ENCODE measurements around the gene PSMA1.
"Not testable (repeated sequence)": the region's sequence is repeated elsewhere in the genome, so short reads cannot be mapped to it uniquely, and the experiment has no call there.

Gene PSMA1

GRCh38 chr11:14519917-14520746 is at the start of gene PSMA1:
PSMA1 (minus strand) TSS chr11:14520386; CDS start chr11:14520299, 87 bp downstream.
- DNase-seq, result peak; percentile 83 to 92

GRCh38 chr11:14569516-14569915 is 49.3 kb upstream of the PSMA1 start:
- DNase-seq, result not testable (repeated sequence)

DNA sequence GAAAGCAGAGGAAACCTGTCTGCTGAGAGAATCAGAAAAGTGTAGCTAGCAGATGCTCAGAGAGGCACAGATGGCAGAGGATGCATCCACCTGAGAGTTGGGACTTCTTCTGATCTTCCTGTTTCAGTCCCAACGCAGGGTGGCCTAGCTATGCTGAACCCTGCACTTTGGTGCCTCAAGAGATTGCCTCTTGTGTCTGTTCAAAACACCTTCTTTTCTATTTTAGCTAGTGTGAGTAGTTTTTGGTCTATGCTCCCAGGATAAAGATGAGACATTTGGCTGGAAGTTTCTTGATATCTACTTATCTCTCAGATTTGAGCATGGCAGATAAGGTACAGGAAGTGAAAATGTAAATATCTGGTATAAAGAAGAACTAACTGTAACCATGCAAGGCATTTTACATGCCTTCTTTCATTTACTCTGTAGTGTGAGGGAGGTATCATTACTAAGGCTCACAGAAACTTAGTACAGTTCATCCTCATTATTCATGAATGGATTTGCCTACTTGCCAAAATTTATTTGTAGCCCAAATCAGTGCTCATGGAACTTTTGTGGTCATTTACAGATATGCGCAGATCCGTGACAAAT is 47.0 kb upstream of the PSMA1 start:
- DNase-seq, result no peak

DNA sequence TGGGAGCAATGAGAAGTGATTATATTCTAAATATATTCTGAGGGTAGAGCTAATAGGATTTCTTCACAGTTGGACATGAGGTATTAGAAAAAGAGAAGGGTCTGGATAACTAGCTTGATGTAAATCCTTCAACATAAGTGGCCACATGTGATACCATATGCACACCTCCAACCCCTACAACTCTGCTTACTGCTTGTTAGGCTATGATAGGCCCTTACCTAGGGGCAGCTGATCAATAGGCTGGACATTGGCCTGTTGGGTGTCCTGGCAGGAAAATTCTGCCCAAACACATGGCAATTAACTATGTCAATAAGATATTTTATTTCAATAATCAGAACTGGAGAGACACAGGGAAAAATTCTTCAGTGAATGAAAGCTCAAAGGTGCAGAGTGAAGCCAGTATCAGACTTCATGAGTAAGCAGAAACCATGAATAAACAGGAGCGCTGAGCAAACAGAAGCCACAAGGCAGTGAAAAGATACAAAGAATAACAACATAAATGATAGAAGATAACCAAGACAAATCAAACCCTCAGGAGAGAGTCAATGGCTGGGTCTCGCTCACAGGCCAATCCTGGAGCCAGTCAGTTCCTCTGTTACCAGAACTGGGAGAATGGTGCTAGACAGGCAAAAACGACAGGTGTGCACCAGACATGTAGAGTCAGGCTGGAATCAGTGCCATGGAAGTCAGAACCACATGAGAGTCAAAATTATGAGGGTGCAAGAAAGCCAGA is 46.3 kb upstream of the PSMA1 start:
- DNase-seq, result no peak

DNA sequence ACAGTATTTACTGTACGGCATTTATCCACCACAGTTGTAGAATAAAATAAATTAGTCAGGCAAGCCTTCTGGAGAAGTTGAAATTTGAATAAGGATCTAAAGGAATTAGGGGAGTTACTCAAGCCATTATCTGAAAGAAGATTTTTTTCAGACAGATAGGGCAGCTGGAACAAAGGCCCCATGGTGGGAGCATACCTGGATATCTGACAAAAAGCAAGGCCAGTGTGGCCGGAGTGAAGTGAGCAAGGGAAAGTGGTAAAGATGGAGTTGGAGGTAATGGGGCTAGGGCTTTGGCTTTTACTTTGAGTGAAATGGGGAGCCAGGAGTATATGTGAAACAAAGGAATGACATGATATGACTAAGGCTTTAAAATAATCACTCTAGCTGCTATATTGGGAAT is 45.7 kb upstream of the PSMA1 start:
- DNase-seq, result no peak

- no peak for DNase-seq
These were observed 35.6 kb upstream of the PSMA1 start for GRCh38 chr11:14555818-14556217.

DNA sequence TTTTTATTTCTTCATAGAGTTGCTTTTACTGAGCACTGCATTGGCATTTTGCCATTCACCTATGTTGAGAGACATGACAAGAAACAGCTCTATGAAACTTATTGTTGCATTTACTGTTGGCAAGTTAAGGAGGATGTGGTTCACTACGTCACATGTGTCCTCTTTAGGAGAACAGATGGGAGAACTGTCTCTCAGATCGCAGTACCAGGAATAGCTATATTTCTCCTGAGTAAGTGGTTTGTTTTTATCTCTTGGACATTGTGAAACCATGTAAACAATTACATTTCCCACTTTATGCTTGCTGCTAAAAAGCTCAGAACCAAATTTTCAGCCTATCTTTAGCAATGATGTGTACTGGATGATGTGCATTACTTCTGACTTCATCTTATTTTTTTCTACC is 34.8 kb upstream of the PSMA1 start:
- DNase-seq, result peak in 1 of 2 donors; percentile 50

DNA sequence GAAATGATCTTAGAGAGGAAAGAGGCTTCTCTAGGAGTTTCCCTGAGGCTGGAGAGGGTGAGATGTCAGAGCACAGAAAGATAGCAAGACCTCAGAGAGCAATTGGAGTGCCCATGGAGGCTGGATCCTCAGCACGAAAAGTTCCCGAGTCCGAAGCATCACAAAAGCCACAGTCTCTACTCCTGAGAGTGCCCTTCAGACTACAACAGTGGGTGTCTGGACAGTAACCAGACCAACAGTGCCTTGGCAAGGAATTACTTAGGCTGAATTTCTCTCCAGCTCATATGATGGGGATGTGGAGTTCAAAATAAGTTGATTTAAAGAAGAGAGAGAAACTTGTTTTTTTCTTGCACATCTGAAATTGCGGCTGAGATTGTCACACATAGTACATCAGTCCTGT is 31.9 kb upstream of the PSMA1 start:
- no peak for DNase-seq

DNA sequence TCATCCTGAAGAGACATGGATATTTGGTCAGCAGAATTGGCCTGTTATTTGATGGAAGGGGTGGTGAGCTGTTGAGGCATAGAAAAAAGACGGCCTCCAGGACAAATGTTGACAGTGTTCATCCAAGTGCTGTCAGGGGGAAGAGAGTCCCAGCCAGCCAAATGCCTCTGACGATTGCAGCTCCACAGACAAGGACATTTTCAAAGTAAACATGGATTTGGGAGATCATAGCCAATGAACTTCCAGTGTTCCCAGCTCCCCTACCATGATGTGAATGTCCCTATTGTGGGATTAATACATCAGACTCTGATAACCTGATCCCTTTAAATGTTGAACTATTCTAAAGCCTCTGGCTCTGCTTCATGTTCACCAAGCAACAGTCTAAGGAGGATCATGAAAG is 31.2 kb upstream of the PSMA1 start:
- no peak for DNase-seq

- DNase-seq, result no peak
These were observed 29.7 kb upstream of the PSMA1 start for GRCh38 chr11:14549891-14550290.

DNA sequence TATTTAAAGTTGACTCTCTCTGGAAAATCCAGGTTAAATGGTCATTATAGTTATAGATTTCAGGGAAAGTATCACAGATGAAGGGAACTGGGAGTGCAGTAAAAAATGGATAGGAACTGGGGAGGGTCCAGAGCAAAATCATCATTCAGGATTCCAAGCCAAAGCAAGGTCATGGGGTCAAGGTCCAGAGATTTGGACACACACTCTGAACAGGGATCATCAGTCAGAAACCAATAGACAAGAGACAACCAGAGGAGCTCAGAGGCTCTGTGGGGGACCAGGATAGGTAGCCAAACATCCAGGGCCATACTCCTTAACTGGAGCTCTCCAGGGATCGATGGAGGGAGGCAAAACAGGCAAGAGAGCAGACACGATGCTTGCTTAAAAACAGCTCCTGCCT is 27.3 kb upstream of the PSMA1 start:
- DNase-seq, result no peak

DNA sequence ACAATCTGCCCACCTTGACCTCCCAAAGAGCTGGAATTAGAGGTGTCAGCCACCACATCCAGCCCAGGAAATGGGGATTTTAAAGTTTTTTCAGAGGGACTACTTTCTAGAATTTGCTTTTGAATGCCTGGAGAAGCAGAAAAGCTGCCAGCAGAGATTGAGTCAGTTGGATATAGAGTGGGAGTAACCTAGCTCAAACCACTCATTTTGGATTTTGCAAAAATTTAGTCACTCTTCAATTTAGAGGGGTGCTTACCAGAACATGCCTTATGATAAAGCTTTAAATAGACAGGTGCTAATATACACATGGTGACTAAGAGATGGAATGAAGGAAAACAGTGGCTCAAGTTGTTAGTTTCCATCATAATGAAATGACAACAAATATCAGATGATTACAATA is 26.5 kb upstream of the PSMA1 start:
- DNase-seq, result no peak

DNA sequence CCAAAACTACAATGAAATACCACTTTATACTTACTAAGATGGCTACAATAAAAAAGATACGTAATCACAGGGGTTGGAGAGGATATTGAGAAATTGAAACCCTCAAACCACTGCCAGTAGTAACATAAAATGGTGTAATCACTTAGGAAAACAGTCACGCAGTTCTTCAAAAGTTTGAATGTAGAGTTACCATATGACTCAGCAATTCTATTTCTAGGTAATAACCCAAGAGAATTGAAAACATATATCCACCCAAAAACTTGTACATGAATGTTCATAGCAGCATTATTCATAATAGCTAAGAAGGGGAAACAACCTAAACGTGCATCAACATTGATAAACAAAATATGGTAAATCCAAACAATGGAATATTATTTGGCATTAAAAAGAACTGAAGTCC is 24.4 kb upstream of the PSMA1 start:
- DNase-seq, result no peak

- no peak for DNase-seq
These were observed 23.1 kb upstream of the PSMA1 start for GRCh38 chr11:14543260-14543659.

GRCh38 chr11:14542324-14542723 is 22.1 kb upstream of the PSMA1 start:
- DNase-seq, result no peak

- DNase-seq, result peak in 1 of 2 donors; percentile 28
These were observed 21.2 kb upstream of the PSMA1 start for GRCh38 chr11:14541192-14541947.

DNA sequence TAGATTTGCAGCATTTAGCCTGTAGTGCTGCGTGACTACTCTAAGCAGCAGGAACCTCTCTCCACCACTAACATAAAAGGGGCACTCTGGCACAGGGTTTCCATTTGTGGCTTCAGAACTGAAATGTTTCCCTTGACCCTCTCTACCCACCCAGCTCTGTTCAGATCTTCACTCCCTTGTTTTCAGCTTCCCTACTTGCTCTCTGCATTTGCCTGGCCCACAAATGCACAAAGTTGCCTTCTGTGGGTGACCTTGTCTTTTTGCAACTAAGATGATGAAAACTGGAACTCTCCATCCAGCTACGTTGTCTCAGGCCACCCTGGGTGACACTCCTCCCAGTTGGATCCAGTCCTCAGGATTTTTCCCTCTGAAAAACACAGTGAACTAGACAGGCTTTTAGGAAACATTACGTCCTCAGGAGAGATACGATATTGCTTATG is 19.8 kb upstream of the PSMA1 start:
- no peak for DNase-seq

DNA sequence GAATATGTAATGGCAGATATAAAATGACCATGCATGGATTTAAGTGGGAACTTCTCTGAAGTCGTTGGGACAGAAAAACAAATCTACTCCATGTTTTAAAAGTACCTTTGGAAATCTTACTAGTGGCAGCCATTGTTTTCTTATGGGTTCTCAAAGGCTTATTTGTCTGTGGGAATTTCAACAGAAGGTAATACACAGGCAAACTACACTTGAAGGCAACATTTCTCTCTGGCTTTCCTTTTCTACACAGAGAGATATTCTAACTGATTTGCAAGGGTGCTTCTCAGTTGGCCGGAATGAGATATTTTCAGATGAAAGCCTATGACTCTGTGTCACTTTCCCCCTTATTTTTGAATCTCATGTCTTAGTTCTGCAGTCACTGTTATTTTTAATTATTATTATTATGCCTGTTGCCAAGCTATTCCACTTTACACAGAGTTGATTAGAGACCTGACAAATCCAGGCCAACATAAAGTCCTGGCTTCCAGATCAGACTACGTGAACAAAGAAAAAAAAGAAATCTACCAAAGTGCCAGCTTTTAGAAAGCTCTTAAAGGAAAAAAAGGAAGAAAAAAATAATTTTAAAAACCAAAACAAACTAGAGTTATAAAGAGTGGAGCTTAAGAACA is 18.9 kb upstream of the PSMA1 start:
- no peak for DNase-seq

GRCh38 chr11:14538271-14538925 is 18.2 kb upstream of the PSMA1 start:
- no peak for DNase-seq

GRCh38 chr11:14537134-14537599 is 17.0 kb upstream of the PSMA1 start:
- DNase-seq, result peak in 1 of 2 donors; percentile 49

DNA sequence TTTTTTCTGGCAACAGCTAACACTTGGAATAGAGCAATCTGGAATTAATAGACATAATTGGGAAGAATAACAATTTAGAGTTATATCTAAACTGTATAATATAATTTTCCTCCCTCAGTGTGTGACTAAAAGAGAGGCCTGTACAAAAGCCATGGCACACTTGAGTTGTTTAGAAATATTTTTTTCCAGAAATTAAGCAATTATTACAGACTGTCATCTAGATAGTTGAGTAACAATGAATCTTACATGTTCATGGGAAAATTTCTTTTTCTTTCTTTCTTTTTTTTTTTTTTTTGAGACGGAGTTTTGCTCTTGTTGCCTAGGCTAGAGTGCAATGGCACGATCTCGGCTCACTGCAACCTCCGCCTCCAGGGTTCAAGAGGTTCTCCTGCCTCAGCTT is 15.0 kb upstream of the PSMA1 start:
- not testable (repeated sequence) for DNase-seq

GRCh38 chr11:14529951-14530350 is 9.8 kb upstream of the PSMA1 start:
- no peak for DNase-seq

Measured in hippocampal formation (tissue), 2 donors.